HG03354 (cell line): Measurements from ENCODE around the gene PPM1A.

ENCODE experiments used
- ATAC-seq: cut with Tn5 transposase; IDR thresholded peaks from one replicate; pipeline ENCODE4 v1.9.1; 2021; ENCODE audit warnings: mild to moderate bottlenecking; ENCODE audit not compliant: unreplicated experiment, poor library complexity, severe bottlenecking

Gene PPM1A

DNA sequence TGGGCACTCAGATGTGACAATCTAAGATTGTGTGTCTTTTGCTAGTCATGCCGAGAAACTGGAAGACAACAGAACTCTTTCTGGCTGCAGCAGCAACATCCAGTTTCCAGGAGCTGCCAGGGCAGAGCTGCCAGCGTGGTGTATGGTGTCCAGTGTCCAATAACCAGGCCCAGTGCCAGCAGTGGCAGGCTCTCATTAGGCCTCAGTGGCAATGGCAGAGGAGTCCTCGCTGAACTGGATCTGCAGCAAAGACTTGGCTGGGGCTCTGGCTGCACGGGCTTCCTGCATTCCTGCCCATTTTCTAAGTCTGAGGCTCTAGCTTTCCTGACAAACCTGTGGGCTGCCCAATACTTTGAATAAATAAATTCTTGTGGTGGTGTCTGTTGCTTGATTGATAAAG, 26.2 kb upstream of the PPM1A start:
- no peak for ATAC-seq

DNA sequence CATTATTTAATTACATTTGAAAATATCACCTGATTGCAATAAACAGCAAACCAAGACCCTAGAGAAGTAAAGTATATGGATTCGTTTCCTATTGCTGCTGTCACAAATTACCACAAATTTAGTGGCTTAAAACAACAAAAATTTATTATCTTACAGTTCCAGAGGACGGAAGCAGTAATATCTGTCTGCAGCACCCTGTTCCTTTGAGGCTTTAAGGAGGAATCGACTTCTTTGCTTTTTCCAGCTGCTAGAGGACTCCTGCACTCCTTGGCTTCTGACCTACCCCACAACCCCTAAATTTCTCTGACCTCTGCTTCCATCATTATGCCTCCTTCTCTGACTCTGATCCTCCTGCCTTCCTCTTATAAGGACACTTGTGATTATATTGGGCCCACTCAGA, 23.8 kb upstream of the PPM1A start:
- no peak for ATAC-seq

DNA sequence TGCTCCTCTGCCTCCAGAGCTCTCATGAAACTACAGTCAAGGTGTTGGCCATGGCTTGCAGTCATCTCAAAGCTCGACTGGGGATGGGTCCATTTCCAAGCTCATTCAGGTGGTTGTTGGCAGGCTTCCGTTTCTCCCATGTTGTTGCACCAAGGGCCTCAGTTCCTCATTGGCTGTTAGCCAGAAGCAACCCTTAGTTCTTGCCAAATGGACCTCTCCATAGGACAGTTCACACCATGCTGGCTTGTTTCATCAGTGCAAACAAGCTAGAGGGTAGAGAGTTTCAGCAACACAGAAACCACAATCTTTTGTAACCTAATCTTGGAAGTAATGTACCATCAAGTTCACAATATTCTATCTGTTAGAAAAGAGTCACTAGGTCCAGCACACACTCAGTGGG, 22.7 kb upstream of the PPM1A start:
- no peak for ATAC-seq

DNA sequence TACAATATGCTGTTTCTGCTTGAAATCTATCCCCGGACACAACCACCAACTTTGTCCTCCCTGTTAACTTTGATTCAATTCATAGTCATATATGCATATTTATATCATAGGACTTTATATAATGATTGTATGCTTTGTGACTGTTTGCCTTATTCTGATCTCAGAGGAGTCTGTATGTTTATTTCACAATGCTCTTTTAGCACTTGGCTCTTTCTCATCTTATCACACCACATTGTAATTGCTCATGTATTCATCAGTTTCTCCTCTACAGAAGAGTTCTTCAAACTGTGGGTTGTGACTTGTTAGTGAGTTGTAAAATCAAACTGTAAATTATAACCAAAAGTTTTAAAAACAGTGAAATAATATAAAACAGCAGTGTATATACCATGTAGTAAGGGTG, 21.7 kb upstream of the PPM1A start:
- no peak for ATAC-seq

DNA sequence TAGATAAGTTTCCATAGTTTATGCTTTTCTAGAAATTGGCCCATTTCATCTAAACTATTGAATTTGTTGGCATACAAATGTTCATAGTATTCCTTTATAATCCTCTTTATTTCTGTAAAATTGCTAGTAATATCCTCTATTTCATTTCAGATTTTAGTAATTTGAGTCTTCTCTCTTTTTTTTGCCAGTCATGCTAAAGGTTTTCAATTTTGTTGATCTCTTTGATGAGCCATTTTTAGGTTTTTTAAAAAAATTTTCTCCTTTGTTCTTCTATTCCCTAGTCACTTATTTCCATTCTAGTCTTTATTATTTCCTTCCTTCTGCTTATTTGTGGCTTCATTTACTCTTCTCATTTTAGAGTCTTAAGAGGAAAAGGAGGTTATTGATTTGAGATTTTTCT, 19.4 kb upstream of the PPM1A start:
- ATAC-seq, result no peak

DNA sequence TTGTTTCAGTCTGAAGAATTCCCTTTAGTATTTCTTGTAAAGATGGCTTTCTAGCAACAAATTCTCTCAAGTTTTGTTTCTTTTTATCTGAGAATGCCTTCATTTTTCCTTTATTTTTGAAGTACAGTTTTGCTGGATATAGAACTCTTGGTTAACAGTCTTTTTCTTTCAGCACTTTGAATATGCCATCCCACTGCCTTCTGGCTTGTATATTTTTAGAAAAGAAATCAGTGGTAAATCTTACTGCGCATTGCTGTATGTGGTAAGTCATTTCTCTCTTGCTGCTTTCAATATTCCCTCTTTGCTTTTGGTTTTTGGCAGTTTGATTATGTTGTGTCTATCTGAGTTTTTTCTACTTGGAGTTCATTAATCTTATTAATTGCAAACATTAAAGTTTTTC, 16.8 kb upstream of the PPM1A start:
- no peak for ATAC-seq

DNA sequence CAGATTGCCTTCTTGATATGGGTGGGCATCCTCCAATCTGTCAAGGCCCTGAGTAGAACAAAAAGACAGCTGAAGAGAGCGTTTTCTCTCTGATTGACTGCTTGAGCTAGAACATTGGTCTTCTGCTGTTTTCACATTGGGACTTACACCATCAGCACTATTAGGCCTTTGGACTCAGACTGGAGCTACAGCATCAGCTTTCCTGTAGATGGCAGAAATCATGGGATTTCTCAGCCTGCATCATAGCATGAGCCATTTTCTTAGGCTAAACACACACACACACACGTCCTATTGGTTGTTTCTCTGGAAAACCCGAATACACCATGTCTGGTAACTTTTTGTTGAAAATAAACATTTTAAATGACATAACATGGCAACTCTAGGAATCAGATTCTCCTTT, 15.8 kb upstream of the PPM1A start:
- no peak for ATAC-seq

DNA sequence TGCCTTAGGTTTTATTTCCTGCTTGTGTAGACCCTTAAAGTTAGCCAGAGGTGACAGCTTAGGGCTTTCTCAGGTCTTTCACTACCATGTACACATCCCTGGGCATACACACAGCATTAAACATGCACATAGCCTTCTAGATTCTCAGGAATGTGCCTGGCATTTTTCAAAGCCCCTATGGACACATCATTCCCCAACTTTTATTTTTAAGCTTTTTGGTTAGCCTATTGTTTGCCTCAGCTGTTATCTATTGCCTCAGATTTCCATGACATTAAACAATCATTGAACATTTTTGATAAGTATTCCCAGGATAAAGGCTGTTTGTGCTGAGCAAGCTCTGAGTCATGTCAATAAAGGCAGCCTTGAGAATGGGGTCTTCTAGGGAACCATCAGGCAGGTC, 15.1 kb upstream of the PPM1A start:
- no peak for ATAC-seq

DNA sequence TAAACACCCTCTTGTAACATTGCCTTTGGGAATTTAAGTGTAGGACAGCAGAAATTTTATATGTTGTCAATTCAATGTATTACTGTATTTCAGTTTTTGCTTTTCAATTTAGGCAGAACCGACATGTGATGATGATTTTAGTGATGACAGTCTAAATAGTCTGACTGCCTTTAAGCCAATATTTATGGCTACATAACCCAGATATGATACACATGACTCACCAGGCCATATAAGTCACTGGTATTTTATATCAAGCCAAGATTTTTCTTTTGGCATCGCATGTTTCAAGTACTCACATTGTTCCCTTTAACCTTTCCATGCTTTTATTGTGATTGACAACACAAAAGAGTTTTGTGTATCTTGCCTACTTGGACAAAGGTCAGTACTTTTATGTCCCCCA, 13.6 kb upstream of the PPM1A start:
- no peak for ATAC-seq

DNA sequence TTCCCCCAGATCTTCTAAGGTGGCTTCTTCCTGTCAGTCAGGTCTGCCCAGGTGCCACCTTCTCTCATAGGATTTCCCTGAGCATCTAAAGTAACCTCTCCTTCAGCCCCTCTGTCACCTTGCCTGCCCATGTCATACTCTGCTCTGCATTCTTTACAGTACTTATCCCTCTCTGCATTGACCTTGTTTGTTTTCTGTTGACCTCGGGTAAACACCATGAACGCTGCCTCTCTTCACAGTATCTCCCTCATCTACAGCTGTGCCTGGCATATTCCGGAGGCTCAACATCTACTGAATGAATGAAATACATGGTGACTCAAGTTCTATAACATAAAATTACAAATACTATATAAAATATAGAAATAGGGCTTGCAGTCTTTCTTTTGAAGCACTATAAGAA, 10.1 kb upstream of the PPM1A start:
- no peak for ATAC-seq

DNA sequence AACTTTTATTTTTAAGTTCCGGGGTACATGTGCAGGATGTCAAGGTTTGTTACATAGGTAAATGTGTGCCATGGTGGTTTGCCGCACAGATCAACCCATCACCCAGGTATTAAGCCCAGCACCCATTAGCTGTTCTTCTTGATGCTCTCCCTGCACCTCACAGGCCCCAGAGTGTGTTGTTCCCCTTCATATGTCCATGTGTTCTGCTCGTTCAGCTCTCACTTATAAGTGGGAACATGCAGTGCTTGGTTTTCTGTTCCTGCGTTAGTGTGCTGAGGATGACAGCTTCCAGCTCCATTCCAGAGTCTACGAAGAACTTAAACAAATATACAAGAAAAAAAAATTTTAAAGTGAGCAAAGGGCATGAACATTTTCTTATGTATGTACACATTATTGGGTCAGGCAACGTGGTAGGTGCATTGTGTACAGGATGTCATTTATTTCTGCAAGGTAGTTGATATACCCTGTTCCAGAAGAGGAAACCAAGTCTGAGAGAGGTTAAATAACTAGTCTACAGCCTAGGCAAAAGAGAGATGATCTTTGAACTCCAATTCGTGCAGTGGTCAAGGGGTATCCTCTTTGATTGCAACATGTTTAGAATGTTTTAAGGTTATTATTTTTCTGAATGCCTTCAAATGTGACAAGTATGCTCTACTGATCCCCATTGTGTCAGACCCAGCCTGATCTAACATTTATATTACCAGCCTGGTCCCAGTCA, 8.7 kb upstream of the PPM1A start:
- ATAC-seq, result no peak

DNA sequence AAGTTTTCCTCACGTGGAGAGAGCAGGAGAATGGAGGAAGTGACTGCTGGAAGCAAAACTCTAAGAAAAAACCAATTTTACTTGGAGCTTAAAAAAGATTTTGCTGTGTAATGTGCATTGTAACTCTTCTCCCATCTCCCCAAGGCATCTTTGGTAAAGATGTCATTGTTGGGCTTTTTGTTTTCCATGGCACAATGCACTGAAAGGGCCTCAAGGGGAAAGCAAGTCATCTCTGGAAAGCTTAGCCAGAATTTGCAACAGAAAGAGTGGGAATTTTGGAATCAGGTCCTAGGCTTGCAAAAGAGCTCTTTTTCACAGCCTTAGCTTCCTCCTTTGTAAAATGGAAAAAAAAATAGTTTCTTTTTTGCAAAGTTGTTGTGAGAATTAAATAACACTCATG, 7.9 kb upstream of the PPM1A start:
- ATAC-seq, result no peak

DNA sequence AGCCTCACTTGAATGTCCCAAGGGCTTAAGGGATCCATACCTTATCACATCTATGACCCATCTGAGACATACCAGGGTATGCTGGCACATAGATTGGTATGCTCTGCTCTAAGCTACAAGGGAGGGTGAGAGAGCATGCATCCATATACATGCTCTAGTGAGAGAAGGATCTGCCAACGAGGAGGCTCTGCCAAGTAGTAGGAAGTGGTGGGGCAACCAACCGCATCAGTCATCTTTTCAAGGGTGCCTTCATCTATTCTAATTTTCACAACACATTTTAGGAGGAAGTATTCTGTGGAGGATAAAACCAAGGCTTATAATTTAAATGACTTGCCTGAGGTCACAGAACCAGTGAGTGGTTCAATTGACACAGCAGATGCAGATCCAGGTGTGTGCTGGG, 6.6 kb upstream of the PPM1A start:
- no peak for ATAC-seq

DNA sequence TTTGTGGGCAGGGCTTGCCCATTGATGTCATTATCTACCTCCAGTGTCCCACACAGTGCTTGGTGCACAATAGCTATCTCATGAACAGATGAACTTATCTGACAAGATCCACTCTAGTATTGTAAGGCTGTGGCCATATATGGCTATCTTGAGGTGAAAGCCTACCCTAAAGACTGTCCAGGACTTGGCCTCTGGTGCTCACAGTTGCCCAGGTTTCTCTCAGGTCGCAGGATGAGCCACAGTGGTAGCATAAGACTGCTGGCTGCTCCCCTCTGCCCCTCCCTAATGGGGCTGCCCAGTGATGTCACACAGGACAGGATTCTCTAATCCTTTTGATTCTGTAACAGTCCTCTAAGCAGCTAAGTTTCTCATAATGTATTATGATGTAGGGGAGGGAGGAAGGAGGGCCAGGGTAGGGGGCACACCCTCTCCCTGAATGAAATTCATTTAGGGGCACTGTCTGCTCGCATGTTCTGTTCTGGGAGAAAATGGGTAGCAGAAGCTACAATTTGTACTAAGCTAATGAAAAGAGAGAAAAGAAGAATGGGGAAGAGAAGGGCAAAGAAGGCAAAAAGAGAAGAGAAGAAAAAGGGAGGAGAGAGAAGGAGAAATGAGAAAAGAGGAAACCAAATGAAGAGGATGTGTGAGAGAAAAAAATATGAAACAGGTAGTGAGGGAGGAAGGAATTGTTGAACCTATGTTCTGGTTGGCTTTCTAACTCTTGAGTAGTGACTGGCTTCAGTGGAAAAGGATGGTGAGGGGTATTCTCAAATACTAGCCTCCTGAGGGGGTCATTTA, 3.4 kb upstream of the PPM1A start:
- no peak for ATAC-seq

DNA sequence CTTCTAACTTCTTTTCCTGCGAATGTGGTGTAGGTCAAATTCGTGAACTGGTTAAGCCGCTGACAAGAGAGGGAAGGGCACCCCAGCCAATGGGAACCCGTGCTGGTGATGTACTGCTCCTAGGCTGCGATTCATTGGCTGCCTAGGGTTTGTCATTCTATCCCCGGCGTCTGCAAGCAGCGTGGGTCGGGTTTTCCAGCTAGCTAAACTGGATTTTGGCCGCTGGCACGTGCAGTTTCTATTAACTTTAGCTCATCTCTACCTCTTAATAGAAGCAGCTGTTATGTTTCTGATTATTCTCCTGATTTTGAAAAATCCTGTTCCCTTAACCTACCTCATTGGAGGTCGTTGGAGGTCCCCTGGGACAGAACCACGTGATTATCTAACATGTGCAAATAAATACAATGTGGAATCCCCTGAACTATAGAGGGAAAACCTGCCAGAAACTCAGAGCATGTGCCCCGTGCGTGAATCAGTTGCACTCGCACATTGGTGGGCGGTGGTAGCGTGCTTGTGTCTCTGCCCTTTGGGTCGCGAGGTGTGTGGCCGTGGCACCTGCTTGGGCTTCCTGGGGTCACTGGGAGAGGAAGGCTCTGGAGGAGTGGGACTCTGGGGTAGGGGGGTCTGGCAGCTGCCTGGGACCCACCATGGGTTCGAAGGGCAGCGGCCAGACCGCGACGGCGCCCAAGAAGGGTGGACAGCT, 876 bp upstream of the PPM1A start:
- peak; percentile 69 for ATAC-seq

DNA sequence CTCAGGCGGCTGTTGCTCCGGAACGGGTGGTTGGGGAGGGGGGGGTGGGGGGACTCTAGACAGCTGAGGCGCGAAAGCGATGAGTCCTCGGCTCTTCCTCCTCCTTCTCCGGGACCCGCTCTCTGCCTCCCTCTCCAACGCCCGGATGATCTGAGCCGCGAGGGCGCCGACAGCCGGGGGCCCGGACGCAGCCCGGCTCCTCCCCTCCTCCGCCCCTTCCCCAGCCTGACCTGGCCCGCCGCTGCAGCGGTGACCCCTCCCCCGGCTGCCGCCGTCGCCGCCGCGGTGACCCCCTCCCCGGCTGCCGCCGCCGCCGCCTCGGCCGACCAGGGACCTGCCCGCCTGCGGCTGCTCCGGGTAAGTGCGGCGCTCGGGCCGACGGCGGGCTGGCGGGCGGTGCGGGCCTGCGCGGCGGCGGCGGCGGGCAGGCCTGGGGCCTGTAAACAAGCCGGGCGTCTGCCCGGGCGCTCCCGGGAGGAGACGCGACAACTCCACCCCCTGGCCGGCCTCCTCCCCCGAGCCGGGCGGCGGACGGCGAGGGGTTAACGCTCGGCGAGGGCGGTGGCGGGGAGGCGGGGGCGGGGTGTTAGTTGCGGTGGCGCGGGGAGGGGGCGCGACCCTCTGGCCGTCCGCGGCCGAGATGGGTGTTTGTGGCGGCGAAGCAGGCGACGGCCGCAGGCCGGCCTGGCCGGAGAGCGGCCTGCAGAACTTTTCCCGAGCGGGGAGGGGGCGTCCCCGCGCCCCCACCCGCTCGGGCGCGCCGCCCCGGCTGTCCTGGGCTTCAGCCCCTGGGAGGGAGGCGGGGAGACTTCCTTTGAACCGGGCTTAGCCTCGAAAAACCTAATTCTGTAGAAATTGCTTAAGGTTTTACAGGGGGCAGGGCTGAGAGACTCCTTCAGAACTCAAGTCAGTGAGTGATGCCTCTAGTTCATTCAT, 568 bp downstream of the PPM1A start:
- ATAC-seq, result peak; percentile 42

DNA sequence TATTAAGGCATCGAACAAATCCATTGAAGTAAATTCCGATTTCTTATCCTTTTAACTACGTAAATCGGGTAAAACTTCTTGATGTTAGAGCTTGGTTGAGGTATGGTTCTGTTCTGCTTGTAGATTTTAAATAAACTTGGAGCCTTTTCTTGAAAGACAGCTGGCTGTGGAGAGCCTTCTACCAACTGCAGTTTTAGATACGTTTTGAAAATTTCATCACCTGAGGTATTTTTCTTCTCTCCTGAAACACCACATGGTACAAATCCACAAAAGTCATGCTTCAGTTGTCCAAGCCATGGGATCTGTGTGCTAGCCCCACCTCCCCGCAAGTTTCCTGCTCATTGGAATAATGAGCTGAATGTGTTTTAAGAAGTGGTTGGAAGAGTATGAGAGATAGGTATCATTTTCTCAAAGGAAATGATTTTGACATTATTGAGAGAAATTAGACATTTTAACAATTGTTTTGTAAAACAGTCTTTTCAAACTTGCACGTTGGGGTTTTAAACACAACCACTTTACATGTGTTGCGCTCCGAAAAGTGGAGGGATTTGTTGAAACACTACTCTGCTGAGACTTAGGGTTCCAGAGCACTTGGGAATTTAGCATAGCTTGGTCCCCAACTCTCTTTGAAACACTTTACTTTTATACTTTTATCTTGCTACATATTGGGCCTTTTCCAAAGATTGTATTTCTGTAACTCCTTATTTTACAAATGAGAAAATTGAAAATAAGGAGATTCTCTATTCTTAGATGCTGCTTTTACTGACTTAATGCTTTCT, 1.4 kb downstream of the PPM1A start:
- ATAC-seq, result no peak

DNA sequence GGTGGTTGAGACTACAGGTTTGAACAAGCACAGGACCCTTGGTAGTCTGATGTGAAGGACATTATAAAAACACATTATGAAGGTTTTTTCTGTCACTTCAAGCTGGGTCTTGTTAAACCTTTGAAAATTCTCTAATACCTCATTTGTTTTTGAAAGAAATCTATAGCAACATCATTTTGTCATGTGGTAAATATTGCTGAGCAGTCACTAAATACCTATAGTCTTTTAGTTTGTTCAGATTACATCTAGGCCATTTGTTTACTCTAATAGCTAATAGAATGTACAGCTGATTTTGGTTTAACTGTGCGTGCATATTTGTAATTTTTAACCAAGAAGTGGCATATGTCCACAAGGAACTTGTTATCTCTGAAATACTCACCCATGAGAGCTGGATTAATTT, 2.9 kb downstream of the PPM1A start:
- ATAC-seq, result no peak

DNA sequence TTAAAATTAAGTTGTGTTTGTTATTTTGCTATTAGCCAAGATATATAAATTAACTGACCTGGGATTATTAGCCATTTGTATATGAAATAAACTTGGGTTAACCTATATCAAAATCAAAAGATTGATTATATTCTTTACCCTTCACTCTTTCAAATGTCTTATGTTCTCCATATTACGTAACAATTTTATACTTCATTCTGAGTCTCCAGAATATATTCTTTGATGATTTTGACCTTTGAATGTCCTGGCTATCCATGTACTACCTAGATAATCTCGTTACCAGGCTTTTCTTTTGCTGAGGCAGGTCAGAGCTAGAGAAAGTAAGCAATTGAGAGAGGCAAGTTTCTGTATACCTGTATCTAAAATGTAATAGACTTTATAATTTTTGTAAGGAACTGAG, 3.6 kb downstream of the PPM1A start:
- no peak for ATAC-seq
